GM12801 (cell line): Measurements from ENCODE around the gene HOXD10.

ENCODE experiments used
- CTCF ChIP-seq: IDR thresholded peaks from one replicate; pipeline ENCODE4 v1.5.1; 2011; ENCODE audit warnings: control low read depth; ENCODE audit not compliant: insufficient read length; ENCODE audit errors: extremely low read depth

Gene HOXD10

GRCh38 chr2:176099728-176100546, 16.6 kb upstream of the HOXD10 start, which contains the start of gene HOXD12:
HOXD12 (plus strand) TSS chr2:176099795; CDS start chr2:176099802, 7 bp downstream.
- no peak for TF ChIP-seq CTCF

GRCh38 chr2:176100547-176101140, 15.9 kb upstream of the HOXD10 start:
- no peak for TF ChIP-seq CTCF

- no peak for TF ChIP-seq CTCF
Measured at GRCh38 chr2:176101216-176101830, 15.3 kb upstream of the HOXD10 start.

GRCh38 chr2:176101842-176102241, 14.7 kb upstream of the HOXD10 start:
- no peak for TF ChIP-seq CTCF

GRCh38 chr2:176102309-176102866, 14.2 kb upstream of the HOXD10 start:
- TF ChIP-seq CTCF: no peak

- TF ChIP-seq CTCF: no peak
Measured at GRCh38 chr2:176103194-176103593, 13.4 kb upstream of the HOXD10 start.

GRCh38 chr2:176103742-176104315, 12.7 kb upstream of the HOXD10 start:
- TF ChIP-seq CTCF: no peak
